Loucy (cell line): ENCODE data around the gene GRB10.

Experiments
- EZH2phosphoT487 ChIP-seq: fragments of 200-600 bp; IDR thresholded peaks from 2 replicates; pipeline ENCODE4 v1.6.1; 2018; ENCODE audit warnings: antibody characterized with exemption, mild to moderate bottlenecking, moderate library complexity, borderline replicate concordance
- TF ChIP-seq, protein P1 (sequence below): fragments of 200-600 bp; sonication (generic); conservative IDR thresholded peaks from 2 replicates; pipeline ENCODE4 v1.5.1; 2014; ENCODE audit warnings: mild to moderate bottlenecking, antibody characterized with exemption, low read length

DNA sequence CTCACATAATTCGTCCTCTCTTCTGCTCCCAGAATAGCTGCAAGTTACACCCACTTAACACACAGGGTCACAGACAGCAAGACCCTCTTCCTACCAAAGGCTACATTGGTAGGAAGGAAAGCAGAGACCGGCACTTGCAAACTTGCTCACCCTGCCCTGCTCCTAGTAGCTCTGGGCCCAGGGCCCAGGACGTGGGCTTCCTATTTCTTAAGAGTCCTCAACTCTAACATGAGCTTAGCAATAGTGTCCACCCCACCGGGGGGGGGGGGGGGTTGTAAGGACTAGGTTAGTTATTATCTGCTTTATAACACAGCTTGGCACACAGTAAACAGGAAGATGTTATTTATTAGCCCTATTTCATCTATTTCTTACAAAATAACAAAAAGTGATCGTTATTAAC is 106.6 kb downstream of the GRB10 start:
- TF ChIP-seq, protein P1, sequence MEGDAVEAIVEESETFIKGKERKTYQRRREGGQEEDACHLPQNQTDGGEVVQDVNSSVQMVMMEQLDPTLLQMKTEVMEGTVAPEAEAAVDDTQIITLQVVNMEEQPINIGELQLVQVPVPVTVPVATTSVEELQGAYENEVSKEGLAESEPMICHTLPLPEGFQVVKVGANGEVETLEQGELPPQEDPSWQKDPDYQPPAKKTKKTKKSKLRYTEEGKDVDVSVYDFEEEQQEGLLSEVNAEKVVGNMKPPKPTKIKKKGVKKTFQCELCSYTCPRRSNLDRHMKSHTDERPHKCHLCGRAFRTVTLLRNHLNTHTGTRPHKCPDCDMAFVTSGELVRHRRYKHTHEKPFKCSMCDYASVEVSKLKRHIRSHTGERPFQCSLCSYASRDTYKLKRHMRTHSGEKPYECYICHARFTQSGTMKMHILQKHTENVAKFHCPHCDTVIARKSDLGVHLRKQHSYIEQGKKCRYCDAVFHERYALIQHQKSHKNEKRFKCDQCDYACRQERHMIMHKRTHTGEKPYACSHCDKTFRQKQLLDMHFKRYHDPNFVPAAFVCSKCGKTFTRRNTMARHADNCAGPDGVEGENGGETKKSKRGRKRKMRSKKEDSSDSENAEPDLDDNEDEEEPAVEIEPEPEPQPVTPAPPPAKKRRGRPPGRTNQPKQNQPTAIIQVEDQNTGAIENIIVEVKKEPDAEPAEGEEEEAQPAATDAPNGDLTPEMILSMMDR: no peak
- TF ChIP-seq EZH2phosphoT487: no peak
